ENCODE data around the gene PTPRH. TPM values are rescaled to one million over a fixed set of nuclear protein-coding genes. Genes with fewer than 3 reads are reported as not detected.

PTPRH gene
- 57.9 and 171 TPM in 2 replicates for total RNA-seq (2011; cell fraction: chromatin; rRNA removed; ENCODE audit: low replicate concordance)
- total RNA-seq (2011; cell fraction: nucleolus; rRNA removed) = 67.1 and 78.4 TPM in 2 replicates
- total RNA-seq (2011; cell fraction: nucleoplasm; rRNA removed) = 53.0 and 59.6 TPM in 2 replicates
- total RNA-seq (2014; rRNA removed) (24.0 and 36.5 TPM in 2 replicates), total RNA-seq (2014; rRNA removed; fragmentation: Illumina TruSeq; extraction: Trizol) (14.7 and 17.6 TPM in 2 replicates), total RNA-seq (2015; rRNA removed; fragmentation: Illumina TruSeq; extraction: Trizol) (18.6 and 19.0 TPM in 2 replicates), total RNA-seq (2021) (25.5 and 26.4 TPM in 2 replicates), polyA plus RNA-seq (2011; rRNA removed) (33.6 and 34.3 TPM in 2 replicates), polyA plus RNA-seq (2014; fragmentation: Illumina TruSeq; extraction: Trizol) (31.2 and 33.2 TPM in 2 replicates), polyA plus RNA-seq (2014; fragmentation: Nextera tagmentation; extraction: Ambion mirVana) (1 to 10 TPM in 1 of 2 experiments, under 1 TPM in 1; 0.87 to 2.9 TPM), polyA plus RNA-seq (2014; rRNA removed) (22.7 and 22.8 TPM in 2 replicates), polyA minus RNA-seq (2011; rRNA and poly(A)+ RNA removed) (34.7 and 44.2 TPM in 2 replicates), Bru-seq, nascent RNA (percentile 60 among the genes with signal in this experiment), BruChase-seq, experiment 1, labeled RNA remaining after a 2-hour chase (percentile 63 among the genes with signal in this experiment), BruChase-seq, experiment 2, labeled RNA remaining after a 6-hour chase (percentile 64 among the genes with signal in this experiment)
- polyA plus RNA-seq (2011; cell fraction: cytosol; rRNA removed) = 31.6 and 38.9 TPM in 2 replicates
- polyA plus RNA-seq (2011; cell fraction: nucleus; rRNA removed) = 66.1 and 111 TPM in 2 replicates
- 19.2 and 61.5 TPM in 2 replicates for polyA plus RNA-seq (2012)
- 15.8 and 20.3 TPM in 2 replicates for polyA minus RNA-seq (2011; cell fraction: cytosol; rRNA and poly(A)+ RNA removed)
- 46.6 and 47.5 TPM in 2 replicates for polyA minus RNA-seq (2011; cell fraction: nucleus; rRNA and poly(A)+ RNA removed)
- long read RNA-seq, experiment 1, partial matches to known transcripts = 43 of 71 reads
- long read RNA-seq, experiment 1, other reads (novel, unspliced or antisense) = 28 of 71 reads
- long read RNA-seq, experiment 2, partial matches to known transcripts = 8 of 19 reads
- long read RNA-seq, experiment 2, other reads (novel, unspliced or antisense) = 11 of 19 reads
- long read RNA-seq, experiment 3, partial matches to known transcripts = 1 of 2 reads
- long read RNA-seq, experiment 3, other reads (novel, unspliced or antisense) = 1 of 2 reads

- intact Hi-C loops (cut with micrococcal nuclease) = no loop called here
- Histone ChIP-seq H3K9ac (ENCODE audit: insufficient read depth in 1 of 2, low read depth in 2 of 2, low read length in 2 of 2) (peak within 1 kb of the TSS; percentile 5 to 88; a peak in 3 of 4 replicates), H3K27me3 (ENCODE audit: control insufficient read depth in 2 of 2, insufficient read depth in 2 of 2, low read length in 2 of 2) (no peaks in the 10 kb centered on the region), H3K4me1 (replicated peaks in 1 of 2; ENCODE audit: control insufficient read depth in 2 of 2, insufficient read depth in 2 of 2, low read length in 2 of 2) (peaks cover 29 to 30% of the 10 kb centered on the region in 2 experiments), H3K9me3 (replicated peaks; ENCODE audit: control insufficient read depth, insufficient read depth, low read depth, low read length) (no peaks in the 10 kb centered on the region), H3K4me2 (ENCODE audit: insufficient read depth, low read length) (peak within 1 kb of the TSS; percentile 28; the same call in 1 of the 2 replicates), H3K79me2 (ENCODE audit: control insufficient read depth, insufficient read depth, low read length) (peaks cover 19% of the 10 kb centered on the region), H2AFZ (ENCODE audit: low read depth, low read length) (peak within 1 kb of the TSS; percentile 30; the same call in 1 of the 2 replicates), H3K9me1 (ENCODE audit: control insufficient read depth, insufficient read depth, low read length) (no peaks in the 10 kb centered on the region), H3K27ac (ENCODE audit: extremely low read depth, low read depth, low read length) (peak within 1 kb of the TSS; percentile 47; the same call in 2 of the 3 replicates), H4K20me1 (replicated peaks; ENCODE audit: control insufficient read depth, insufficient read depth, low read length) (no peaks in the 10 kb centered on the region), H3K4me3 (no peak within 1 kb of the TSS), H3K36me3 (ENCODE audit: control insufficient read depth, insufficient read depth, low read length) (peaks cover 17% of the 10 kb centered on the region; the same call in 2 of the 3 replicates)
- DNase-seq (ENCODE audit: extremely low read depth in 1 of 4, low spot score in 3 of 4) = peak in 2 of 4 experiments; percentile 12 to 36
- WGBS (ENCODE audit: insufficient coverage, low coverage, missing lambda C conversion rate) = 39% methylated on average over 11 of the region's 18 CpGs
- peak; percentile 2; the same call in 1 of the 3 replicates for ATAC-seq
- in situ Hi-C loops (cut with MboI) = no loop called here
- CTCF ChIA-PET (ENCODE audit: low intra/inter-chr PET ratio) = no interaction called here
- no peak for FAIRE-seq
- POLR2A ChIA-PET = interaction anchor here (0.6 to 1.8 kb wide), 8 partner anchors 10 to 199 kb away, joined by 3 to 6 read pairs (median 4); partner anchors contain the start of genes TMEM238 and UBE2S
- BruUV-seq (replicated peaks) = no TSS peak
- no peak for TF ChIP-seq CBX8 (IDR thresholded peaks at IDR 0.05; ENCODE audit: borderline replicate concordance, extremely low read depth, low read depth, low read length, poor library complexity, severe bottlenecking)
- peak; percentile 43; the same call in 1 of the 2 replicates for TF ChIP-seq ZNF395 (CRISPR knock-in tag; IDR thresholded peaks at IDR 0.05)
- peak; percentile 56; the same call in 1 of the 2 replicates for TF ChIP-seq GABPA (tag; conservative IDR thresholded peaks at IDR 0.05; ENCODE audit: low read depth)
- peak; percentile 60; the same call in 1 of the 2 replicates for TF ChIP-seq GABPB1 (CRISPR knock-in tag; IDR thresholded peaks at IDR 0.05)
- TF ChIP-seq KDM5B (IDR thresholded peaks at IDR 0.05; ENCODE audit: insufficient replicate concordance, low read depth, low read length) = peak; percentile 4
- TF ChIP-seq ZFP1 (CRISPR knock-in tag; IDR thresholded peaks at IDR 0.05) = no peak
- TF ChIP-seq ZNF239 (CRISPR knock-in tag; IDR thresholded peaks at IDR 0.05) = no peak
- no peak for TF ChIP-seq ZNF717 (CRISPR knock-in tag; IDR thresholded peaks at IDR 0.05)
- peak; percentile 33; the same call in 1 of the 2 replicates for TF ChIP-seq ZFX (CRISPR knock-in tag; IDR thresholded peaks at IDR 0.05)
- TF ChIP-seq E2F6 (IDR thresholded peaks at IDR 0.05; ENCODE audit: borderline replicate concordance in 1 of 2, extremely low read depth in 1 of 2, insufficient read depth in 1 of 2, insufficient read length in 1 of 2, low read depth in 1 of 2, low read length in 1 of 2, poor library complexity in 1 of 2, severe bottlenecking in 1 of 2) = peak in 1 of 2 experiments; percentile 20
- no peak for TF ChIP-seq TGIF2 (CRISPR knock-in tag; IDR thresholded peaks at IDR 0.05)
- TF ChIP-seq SPI1 (IDR thresholded peaks at IDR 0.05; ENCODE audit: borderline replicate concordance, low read depth, low read length) = peak; percentile 53; the same call in 1 of the 2 replicates
Observed at GRCh38 chr19:55208880-55209692, at the start of gene PTPRH. TSS of gene PTPRH (minus strand) at chr19:55209501. CDS start at chr19:55209433, 68 bp downstream.

Data from K562 (cell line).